Activated CD8-positive, alpha-beta memory T cell treated with anti-CD3 and anti-CD28 coated beads, Interleukin-2, amount 50 U/mL, for 4 hours (primary cell): Measurements from ENCODE around the gene FAAH.

Source experiments
- DNase-seq: peaks from one replicate; pipeline ENCODE4 v3.0.0-alpha.2; 2020

The FAAH gene

GRCh38 chr1:46451948-46452930, 58.1 kb downstream of the FAAH start:
- DNase-seq: no peak

- no peak for DNase-seq
Measured at GRCh38 chr1:46452931-46453325, 58.8 kb downstream of the FAAH start.

- DNase-seq: no peak
Measured at GRCh38 chr1:46453449-46453848, 59.3 kb downstream of the FAAH start.

GRCh38 chr1:46455951-46456350, 61.8 kb downstream of the FAAH start:
- no peak for DNase-seq

GRCh38 chr1:46456411-46456963, 62.4 kb downstream of the FAAH start:
- DNase-seq: no peak

- DNase-seq: no peak
Measured at GRCh38 chr1:46457178-46457577, 63.1 kb downstream of the FAAH start.

GRCh38 chr1:46458190-46458589, 64.1 kb downstream of the FAAH start:
- DNase-seq: no peak

- DNase-seq: no peak
Measured at GRCh38 chr1:46458846-46459245, 64.7 kb downstream of the FAAH start.

- DNase-seq: no peak
Measured at GRCh38 chr1:46459315-46459714, 65.2 kb downstream of the FAAH start.

GRCh38 chr1:46461017-46461808, 67.1 kb downstream of the FAAH start:
- no peak for DNase-seq

- DNase-seq: no peak
Measured at GRCh38 chr1:46461809-46462448, 67.8 kb downstream of the FAAH start.
